ENCODE results near the gene THRB.

Gene THRB

GRCh38 chr3:24305795-24306467 lies 188.7 kb downstream of the THRB start:
- DNase-seq (ENCODE audit: low read depth), result no peak

GRCh38 chr3:24303057-24303754 lies 191.4 kb downstream of the THRB start:
- DNase-seq (ENCODE audit: low read depth), result no peak

DNA sequence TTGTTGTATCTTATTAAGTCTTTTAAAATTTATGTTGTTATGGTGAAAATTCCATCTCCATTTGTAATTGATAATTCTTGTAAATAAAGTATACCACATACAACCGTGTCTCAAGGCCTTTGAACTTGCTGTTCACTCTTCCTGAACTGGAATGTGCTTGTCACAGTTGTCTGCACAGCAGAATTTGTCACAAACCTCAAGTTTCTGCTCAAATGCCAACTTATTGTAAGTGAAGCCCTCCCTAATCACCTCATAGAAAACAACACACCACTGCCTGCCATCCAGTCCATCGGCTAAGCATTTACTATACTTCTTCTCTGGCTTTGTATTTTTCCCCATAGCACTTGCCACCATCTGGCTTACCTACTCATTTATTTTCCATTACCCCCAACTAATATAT lies 192.3 kb downstream of the THRB start:
- no peak for DNase-seq (ENCODE audit: low read depth)

GRCh38 chr3:24300949-24301348 lies 193.7 kb downstream of the THRB start:
- DNase-seq (ENCODE audit: low read depth), result no peak

- no peak for DNase-seq (ENCODE audit: low read depth)
Observed at GRCh38 chr3:24299806-24300626, 194.6 kb downstream of the THRB start.

- no peak for DNase-seq (ENCODE audit: low read depth)
Observed at GRCh38 chr3:24299246-24299805, 195.3 kb downstream of the THRB start.

DNA sequence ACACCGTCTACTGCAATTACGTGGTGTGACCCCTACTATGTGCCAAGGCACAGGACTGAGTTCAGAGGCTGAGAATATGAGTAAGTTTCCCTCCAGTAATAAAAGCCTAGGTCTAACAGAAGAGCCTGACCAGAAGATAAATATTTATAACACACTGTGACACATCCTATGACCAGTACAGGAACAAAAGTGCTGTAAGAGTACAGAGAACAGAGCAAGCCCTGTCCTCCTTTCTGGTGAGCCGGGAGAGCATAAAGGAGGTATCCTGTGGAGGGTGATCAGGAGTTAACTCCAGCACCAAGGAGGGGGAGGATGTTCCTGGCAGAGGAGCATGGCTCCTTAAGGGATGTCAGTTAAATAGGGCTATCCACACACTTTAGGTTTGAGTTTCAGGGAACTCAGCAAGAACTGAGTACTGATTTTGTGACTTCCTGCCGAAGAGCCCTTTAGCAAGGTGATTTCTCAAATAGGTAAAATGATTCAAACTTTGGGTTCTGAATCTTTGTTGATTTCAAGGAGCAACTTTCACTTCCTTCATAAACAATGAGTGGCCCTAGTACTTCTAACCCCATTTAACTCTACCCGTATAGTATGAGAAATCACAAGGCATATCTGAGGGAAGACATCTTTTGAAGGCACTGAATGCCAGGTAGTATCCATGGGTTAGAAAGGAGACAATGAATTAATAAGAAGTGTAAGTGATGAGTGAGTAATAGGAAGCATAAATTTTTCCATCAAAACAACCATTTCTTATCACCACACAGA lies 198.0 kb downstream of the THRB start:
- no peak for DNase-seq (ENCODE audit: low read depth)

GRCh38 chr3:24294150-24294549 lies 200.5 kb downstream of the THRB start:
- DNase-seq (ENCODE audit: low read depth), result no peak

GRCh38 chr3:24291646-24292045 lies 203.0 kb downstream of the THRB start:
- no peak for DNase-seq (ENCODE audit: low read depth)

DNA sequence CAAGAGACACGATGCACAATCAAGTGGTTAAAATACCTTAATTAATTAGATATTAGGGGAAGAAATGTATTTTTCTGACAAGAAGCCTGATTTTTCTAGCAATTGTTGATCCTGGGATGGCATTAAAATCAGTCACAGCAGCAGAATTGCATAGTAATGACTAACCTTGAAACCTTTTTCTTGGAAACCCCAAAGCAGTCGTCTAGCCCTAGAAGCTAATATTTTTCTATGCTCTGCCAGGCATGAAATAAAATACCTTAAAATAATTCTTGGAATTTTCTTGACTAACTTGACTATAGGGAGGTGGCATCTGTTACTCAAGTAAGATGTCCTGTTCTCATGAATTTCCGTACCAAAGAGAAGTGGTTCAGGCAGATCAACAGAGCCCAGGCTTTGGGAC lies 204.1 kb downstream of the THRB start:
- no peak for DNase-seq (ENCODE audit: low read depth)

DNA sequence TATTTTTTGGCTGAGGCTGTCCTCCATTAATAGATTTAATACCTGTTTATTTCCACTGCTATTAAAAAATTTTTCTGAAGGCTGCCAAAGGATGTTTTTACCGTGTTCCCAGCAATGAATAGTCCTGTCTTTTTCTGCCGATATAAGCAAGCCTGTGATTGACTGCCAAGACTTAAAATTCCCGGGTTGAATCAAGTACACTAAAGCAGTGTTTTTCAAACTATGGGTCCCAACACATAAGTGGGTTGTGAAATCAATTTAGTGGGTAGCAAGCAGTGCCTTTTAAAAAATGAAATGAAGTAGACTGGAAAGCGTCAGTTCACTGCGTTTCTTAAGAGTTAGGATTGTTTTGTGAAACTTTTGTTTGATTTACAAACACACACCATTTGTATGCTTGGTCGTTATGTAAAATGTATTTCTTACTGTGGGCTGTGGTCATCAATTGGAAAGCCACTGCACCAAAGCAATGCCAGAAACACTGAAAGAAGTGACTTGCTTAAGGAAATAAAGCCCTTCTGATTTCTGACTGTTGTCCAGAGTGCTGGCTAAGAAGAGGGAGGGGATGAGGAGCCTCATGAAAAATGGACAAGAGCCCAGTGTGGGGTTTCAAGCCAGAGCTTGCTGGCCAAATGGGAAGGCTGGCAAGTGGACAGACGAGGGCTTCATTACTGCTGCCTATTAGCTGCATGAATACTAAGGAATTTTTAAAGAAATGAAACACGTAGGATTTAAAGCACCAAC lies 206.0 kb downstream of the THRB start:
- no peak for DNase-seq (ENCODE audit: low read depth)

GRCh38 chr3:24287755-24288450 lies 206.7 kb downstream of the THRB start:
- DNase-seq (ENCODE audit: low read depth), result no peak

DNA sequence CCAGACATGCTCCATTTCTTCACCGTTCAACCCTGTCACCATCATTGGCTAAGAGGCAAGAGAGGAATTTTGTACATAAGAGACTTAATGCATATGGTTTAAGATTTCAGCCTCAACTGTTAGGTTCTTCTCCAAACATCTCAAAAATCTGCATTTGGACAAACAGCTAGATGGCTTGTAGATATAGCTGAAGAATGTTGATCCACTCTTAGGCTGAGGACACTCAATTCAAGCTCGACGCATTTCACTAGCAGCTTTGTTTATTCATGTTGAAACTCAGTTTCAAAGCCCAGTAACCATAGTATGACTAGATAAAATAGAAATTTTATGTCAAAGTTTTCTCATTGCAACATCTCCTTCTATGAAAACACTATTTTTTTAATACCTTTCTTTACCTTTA lies 208.2 kb downstream of the THRB start:
- DNase-seq (ENCODE audit: low read depth), result no peak

GRCh38 chr3:24278543-24278942 lies 216.1 kb downstream of the THRB start:
- no peak for DNase-seq (ENCODE audit: low read depth)

DNA sequence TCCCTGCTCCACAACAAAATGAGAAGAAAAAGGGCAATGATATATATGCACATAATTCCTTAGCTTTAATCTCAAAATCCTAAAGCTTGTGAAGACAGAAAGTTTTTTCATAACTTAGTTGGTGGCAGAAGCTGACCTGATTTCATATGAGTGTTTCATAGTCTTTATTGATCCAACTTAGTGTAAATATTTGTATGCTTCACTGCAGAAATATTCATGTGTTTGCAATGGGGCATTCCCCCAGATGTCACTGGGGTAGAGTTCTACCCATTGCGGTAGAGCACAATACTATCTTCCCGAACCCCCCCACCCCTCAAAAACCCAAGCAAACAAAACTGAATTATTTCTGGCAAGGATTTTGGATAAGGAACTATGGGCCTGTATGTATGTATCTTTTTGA lies 221.2 kb downstream of the THRB start:
- no peak for DNase-seq (ENCODE audit: low read depth)

DNA sequence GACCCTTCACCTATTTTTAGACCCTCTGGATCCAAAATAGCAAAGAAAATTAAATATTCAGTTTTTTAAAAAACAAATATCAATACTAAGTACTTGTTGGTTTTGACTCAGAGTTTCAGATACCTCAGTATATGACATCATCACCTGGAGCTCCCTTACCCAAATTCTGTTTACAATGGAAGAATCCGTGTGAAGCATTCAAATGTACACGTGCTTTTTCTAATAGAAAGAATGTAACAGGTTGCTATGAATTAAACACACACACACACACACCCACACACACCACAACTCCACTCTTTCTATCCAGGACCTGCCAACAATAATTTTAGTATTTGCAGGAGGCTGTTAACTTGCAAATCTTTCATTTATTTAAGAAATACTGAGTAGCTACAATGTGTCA lies 221.8 kb downstream of the THRB start:
- no peak for DNase-seq (ENCODE audit: low read depth)

- no peak for DNase-seq (ENCODE audit: low read depth)
Observed at GRCh38 chr3:24272408-24272807, 222.2 kb downstream of the THRB start.

DNA sequence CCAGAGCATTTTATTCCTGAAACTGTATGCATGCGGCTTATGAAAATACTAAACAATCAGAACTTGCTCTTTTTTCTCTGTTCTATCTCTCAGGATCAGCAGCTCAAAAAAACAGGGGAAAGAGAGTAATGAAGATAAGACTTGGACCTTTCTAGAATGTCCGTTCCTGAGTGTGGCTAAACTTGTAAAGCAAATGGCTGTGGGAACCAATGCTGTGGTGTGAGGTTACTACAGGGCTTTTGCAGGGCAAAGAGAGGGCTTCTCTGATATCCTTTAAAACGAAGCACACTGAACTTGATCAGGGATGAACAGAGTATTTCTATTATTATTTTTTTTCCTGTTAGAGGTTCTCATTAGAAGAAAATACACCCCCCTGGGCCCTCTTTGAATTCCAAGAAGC lies 223.4 kb downstream of the THRB start:
- DNase-seq (ENCODE audit: low read depth), result no peak

DNA sequence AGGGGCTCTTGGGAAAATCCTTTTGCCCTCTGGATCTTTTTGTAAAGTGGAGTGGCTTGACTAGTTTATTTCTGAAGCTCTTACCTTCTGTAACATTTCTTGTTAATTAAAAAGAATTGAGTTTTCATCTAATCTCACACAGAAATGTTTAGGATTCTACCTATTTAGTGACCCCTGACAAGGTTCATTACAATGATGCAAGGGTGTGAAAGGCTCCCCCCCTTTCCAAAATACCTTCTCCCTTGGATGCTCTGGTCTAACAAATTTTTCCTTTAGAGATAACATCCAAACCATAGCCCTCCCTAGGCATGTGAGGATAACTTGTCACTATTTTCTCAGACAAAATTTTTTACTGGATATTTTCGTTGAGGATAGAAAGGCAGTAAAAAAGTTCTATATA lies 223.9 kb downstream of the THRB start:
- DNase-seq (ENCODE audit: low read depth), result no peak

- DNase-seq (ENCODE audit: low read depth), result no peak
Observed at GRCh38 chr3:24270204-24270691, 224.4 kb downstream of the THRB start.

Data from activated T-cell treated with anti-CD3 and anti-CD28 coated beads for 48 hours (primary cell).